ENCODE measurements around the gene KIAA1755.
"Not testable (repeated sequence)": the region's sequence is repeated elsewhere in the genome, so short reads cannot be mapped to it uniquely, and the experiment has no call there.

DNA sequence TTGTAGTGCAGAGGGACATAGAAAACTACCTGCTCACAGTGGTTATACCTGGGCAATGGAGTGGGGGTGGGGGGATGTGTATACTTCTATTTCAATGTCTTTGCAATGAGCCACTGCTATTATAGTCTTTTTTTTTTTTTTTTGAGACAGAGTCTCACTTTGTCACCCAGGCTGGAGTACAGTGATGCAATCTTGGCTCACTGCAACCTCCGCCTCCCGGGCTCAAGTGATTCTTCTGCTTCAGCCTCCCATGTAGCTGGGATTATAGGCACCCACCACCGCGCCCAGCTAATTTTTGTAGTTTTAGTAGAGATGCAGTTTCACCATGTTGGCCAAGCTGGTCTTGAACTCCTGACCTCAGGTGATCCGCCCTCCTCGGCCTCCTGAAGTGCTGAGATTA, 9.1 kb downstream of the KIAA1755 start:
- TF ChIP-seq, protein P1, sequence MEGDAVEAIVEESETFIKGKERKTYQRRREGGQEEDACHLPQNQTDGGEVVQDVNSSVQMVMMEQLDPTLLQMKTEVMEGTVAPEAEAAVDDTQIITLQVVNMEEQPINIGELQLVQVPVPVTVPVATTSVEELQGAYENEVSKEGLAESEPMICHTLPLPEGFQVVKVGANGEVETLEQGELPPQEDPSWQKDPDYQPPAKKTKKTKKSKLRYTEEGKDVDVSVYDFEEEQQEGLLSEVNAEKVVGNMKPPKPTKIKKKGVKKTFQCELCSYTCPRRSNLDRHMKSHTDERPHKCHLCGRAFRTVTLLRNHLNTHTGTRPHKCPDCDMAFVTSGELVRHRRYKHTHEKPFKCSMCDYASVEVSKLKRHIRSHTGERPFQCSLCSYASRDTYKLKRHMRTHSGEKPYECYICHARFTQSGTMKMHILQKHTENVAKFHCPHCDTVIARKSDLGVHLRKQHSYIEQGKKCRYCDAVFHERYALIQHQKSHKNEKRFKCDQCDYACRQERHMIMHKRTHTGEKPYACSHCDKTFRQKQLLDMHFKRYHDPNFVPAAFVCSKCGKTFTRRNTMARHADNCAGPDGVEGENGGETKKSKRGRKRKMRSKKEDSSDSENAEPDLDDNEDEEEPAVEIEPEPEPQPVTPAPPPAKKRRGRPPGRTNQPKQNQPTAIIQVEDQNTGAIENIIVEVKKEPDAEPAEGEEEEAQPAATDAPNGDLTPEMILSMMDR (IDR thresholded peaks at IDR 0.05; ENCODE audit: low read depth, low read length, poor library complexity, severe bottlenecking): not testable (repeated sequence)
- TF ChIP-seq EZH2phosphoT487 (IDR thresholded peaks at IDR 0.05; ENCODE audit: borderline replicate concordance, low read length): not testable (repeated sequence)

All from DOHH2 (cell line).